HG02610 (cell line): Measurements from ENCODE around the gene RAPGEF6.
"Not testable (repeated sequence)": the region's sequence is repeated elsewhere in the genome, so short reads cannot be mapped to it uniquely, and the experiment has no call there.

ENCODE experiments used
- ATAC-seq: cut with Tn5 transposase; IDR thresholded peaks from one replicate; pipeline ENCODE4 v1.9.1; 2021; ENCODE audit warnings: mild to moderate bottlenecking, moderate library complexity; ENCODE audit not compliant: unreplicated experiment

Gene RAPGEF6

GRCh38 chr5:131509801-131510200 lies 125.2 kb downstream of the RAPGEF6 start:
- ATAC-seq, result no peak

GRCh38 chr5:131505237-131505908 lies 129.7 kb downstream of the RAPGEF6 start:
- ATAC-seq, result no peak

- ATAC-seq, result peak; percentile 94
Observed at GRCh38 chr5:131496400-131496713, 138.7 kb downstream of the RAPGEF6 start.

GRCh38 chr5:131495536-131496399 lies 139.3 kb downstream of the RAPGEF6 start:
- ATAC-seq, result peak; percentile 13

GRCh38 chr5:131491749-131492148 lies 143.3 kb downstream of the RAPGEF6 start:
- no peak for ATAC-seq

- peak; percentile 92 for ATAC-seq
Observed at GRCh38 chr5:131488463-131488862, 146.6 kb downstream of the RAPGEF6 start.

GRCh38 chr5:131487371-131487770 lies 147.7 kb downstream of the RAPGEF6 start:
- not testable (repeated sequence) for ATAC-seq

GRCh38 chr5:131482617-131483016 lies 152.4 kb downstream of the RAPGEF6 start:
- ATAC-seq, result no peak

GRCh38 chr5:131481569-131481968 lies 153.5 kb downstream of the RAPGEF6 start:
- no peak for ATAC-seq

- ATAC-seq, result no peak
Observed at GRCh38 chr5:131475541-131475941, 159.5 kb downstream of the RAPGEF6 start.

- ATAC-seq, result no peak
Observed at GRCh38 chr5:131473731-131474130, 161.3 kb downstream of the RAPGEF6 start.

GRCh38 chr5:131466171-131466766 lies 168.8 kb downstream of the RAPGEF6 start:
- no peak for ATAC-seq

GRCh38 chr5:131463656-131464055 lies 171.4 kb downstream of the RAPGEF6 start:
- no peak for ATAC-seq

- ATAC-seq, result no peak
Observed at GRCh38 chr5:131462454-131462853, 172.6 kb downstream of the RAPGEF6 start.

GRCh38 chr5:131461742-131462141 lies 173.3 kb downstream of the RAPGEF6 start:
- no peak for ATAC-seq

- ATAC-seq, result no peak
Observed at GRCh38 chr5:131460867-131461572, 174.0 kb downstream of the RAPGEF6 start.

- ATAC-seq, result no peak
Observed at GRCh38 chr5:131460133-131460532, 174.9 kb downstream of the RAPGEF6 start.

GRCh38 chr5:131459216-131459615 lies 175.8 kb downstream of the RAPGEF6 start:
- no peak for ATAC-seq

- no peak for ATAC-seq
Observed at GRCh38 chr5:131457193-131457592, 177.8 kb downstream of the RAPGEF6 start.

- no peak for ATAC-seq
Observed at GRCh38 chr5:131450941-131451340, 184.1 kb downstream of the RAPGEF6 start.

- no peak for ATAC-seq
Observed at GRCh38 chr5:131441184-131441583, 193.8 kb downstream of the RAPGEF6 start.
